HEK293T (cell line): ENCODE results near the gene CTNNA1.

Source experiments
- CTCF ChIA-PET: fragments of 350-600 bp; formaldehyde crosslinking; extraction: SDS; loops from one replicate; lab custom pipeline; 2021; ENCODE audit warnings: antibody characterized with exemption, inconsistent platforms; lab: Yijun Ruan, JAX
- POLR2A ChIA-PET: fragments of 350-600 bp; formaldehyde crosslinking; extraction: SDS; loops from one replicate; lab custom pipeline; 2020; ENCODE audit warnings: antibody characterized with exemption, inconsistent platforms; lab: Yijun Ruan, JAX
- DNase-seq: peaks from one replicate; pipeline ENCODE4 v3.0.0; 2012; ENCODE audit warnings: mixed read lengths; ENCODE audit errors: extremely low spot score
- ARNT ChIP-seq: fragments of 450-650 bp; IDR thresholded peaks from 2 replicates; pipeline ENCODE4 v1.6.1; 2017; ENCODE audit warnings: mild to moderate bottlenecking
- BHLHE40 ChIP-seq: fragments of 450-650 bp; IDR thresholded peaks from 2 replicates; pipeline ENCODE4 v1.6.1; 2016; ENCODE audit warnings: mild to moderate bottlenecking, moderate library complexity, borderline replicate concordance
- CTBP1 ChIP-seq: fragments of 450-650 bp; IDR thresholded peaks from 2 replicates; pipeline ENCODE4 v1.6.1; 2016; ENCODE audit warnings: borderline replicate concordance
- ELF4 ChIP-seq: fragments of 450-650 bp; IDR thresholded peaks from 2 replicates; pipeline ENCODE4 v1.6.1; 2017; ENCODE audit warnings: antibody characterized with exemption
- FOXA1 ChIP-seq: fragments of 450-650 bp; IDR thresholded peaks from 2 replicates; pipeline ENCODE4 v1.6.1; 2016; ENCODE audit warnings: mild to moderate bottlenecking
- FOXK2 ChIP-seq: fragments of 450-650 bp; IDR thresholded peaks from 2 replicates; pipeline ENCODE4 v1.6.1; 2016; ENCODE audit warnings: mild to moderate bottlenecking
- FOXM1 ChIP-seq: fragments of 450-650 bp; IDR thresholded peaks from 2 replicates; pipeline ENCODE4 v1.6.1; 2017; ENCODE audit warnings: mild to moderate bottlenecking, borderline replicate concordance
- HDGF ChIP-seq: fragments of 450-650 bp; IDR thresholded peaks from 2 replicates; pipeline ENCODE4 v1.6.1; 2017; ENCODE audit warnings: antibody characterized with exemption, borderline replicate concordance
- L3MBTL2 ChIP-seq: fragments of 450-650 bp; conservative IDR thresholded peaks from 2 replicates; pipeline ENCODE4 v1.6.1; 2016; ENCODE audit warnings: mild to moderate bottlenecking
- LEF1 ChIP-seq: fragments of 450-650 bp; IDR thresholded peaks from 2 replicates; pipeline ENCODE4 v1.6.1; 2017; ENCODE audit warnings: mild to moderate bottlenecking, borderline replicate concordance
- NFRKB ChIP-seq: fragments of 450-650 bp; IDR thresholded peaks from 2 replicates; pipeline ENCODE4 v1.6.1; 2016; ENCODE audit warnings: mild to moderate bottlenecking, moderate library complexity
- SP1 ChIP-seq: fragments of 450-650 bp; IDR thresholded peaks from 2 replicates; pipeline ENCODE4 v1.6.1; 2017
- SUZ12 ChIP-seq: fragments of 450-650 bp; IDR thresholded peaks from 2 replicates; pipeline ENCODE4 v1.6.1; 2016; ENCODE audit warnings: mild to moderate bottlenecking
- TARDBP ChIP-seq: fragments of 450-650 bp; IDR thresholded peaks from 2 replicates; pipeline ENCODE4 v1.6.1; 2016
- ZNF384 ChIP-seq: fragments of 450-650 bp; IDR thresholded peaks from 2 replicates; pipeline ENCODE4 v1.6.1; 2016
- TF ChIP-seq, protein P1 (sequence below): fragments of 450-650 bp; IDR thresholded peaks from 2 replicates; pipeline ENCODE4 v1.6.1; 2016

CTNNA1 gene

GRCh38 chr5:138876811-138877210 lies 123.6 kb downstream of the CTNNA1 start:
- CTCF ChIA-PET: no interaction called here
- POLR2A ChIA-PET: no interaction called here
- TF ChIP-seq LEF1: no peak
- no peak for TF ChIP-seq ARNT
- TF ChIP-seq SUZ12: no peak
- no peak for TF ChIP-seq FOXK2
- TF ChIP-seq SP1: no peak
- TF ChIP-seq ZNF384: no peak
- no peak for TF ChIP-seq BHLHE40
- no peak for TF ChIP-seq CTBP1
- no peak for TF ChIP-seq ELF4
- TF ChIP-seq NFRKB: no peak
- TF ChIP-seq HDGF: no peak
- TF ChIP-seq FOXM1: no peak
- no peak for TF ChIP-seq FOXA1
- TF ChIP-seq L3MBTL2: no peak
- TF ChIP-seq, protein P1, sequence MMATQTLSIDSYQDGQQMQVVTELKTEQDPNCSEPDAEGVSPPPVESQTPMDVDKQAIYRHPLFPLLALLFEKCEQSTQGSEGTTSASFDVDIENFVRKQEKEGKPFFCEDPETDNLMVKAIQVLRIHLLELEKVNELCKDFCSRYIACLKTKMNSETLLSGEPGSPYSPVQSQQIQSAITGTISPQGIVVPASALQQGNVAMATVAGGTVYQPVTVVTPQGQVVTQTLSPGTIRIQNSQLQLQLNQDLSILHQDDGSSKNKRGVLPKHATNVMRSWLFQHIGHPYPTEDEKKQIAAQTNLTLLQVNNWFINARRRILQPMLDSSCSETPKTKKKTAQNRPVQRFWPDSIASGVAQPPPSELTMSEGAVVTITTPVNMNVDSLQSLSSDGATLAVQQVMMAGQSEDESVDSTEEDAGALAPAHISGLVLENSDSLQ: no peak
- TF ChIP-seq TARDBP: no peak

DNA sequence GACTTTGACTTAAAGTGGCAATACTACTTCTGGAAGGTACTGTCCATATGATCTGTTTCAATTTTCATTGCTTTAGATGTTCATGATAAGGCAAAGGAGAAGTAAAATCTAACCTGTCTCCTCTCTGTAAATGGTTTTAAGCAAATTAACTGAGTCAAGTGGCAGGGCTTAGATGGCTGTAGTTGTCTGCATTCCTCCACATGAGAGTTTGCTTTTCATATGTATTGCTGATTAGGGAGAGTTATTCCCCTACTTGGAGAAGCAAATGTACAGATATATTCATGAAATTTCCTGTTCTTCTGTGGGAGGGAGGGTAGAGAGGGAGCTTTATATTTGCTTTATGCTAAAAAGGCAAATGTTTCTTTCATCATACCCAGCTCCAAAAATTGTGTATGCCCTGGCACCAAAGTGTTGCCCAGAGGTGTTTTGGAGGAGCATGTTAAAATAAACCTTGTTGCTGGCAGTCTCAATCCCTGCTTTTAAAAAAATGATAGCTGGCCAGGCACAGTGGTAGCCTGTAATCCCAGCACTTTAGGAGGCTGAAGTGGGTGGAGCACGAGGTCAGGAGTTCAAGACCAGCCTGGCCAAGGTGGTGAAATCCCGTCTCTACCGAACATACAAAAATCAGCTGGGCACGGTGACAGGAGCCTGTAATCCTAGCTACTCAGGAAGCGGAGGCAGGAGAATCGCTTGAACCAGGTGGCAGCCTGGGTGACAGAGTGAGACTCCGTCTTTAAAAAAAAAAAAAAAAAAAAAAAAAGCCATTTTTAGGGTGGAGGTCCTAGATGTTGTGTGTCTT lies 125.4 kb downstream of the CTNNA1 start:
- no peak for DNase-seq
- no peak for TF ChIP-seq ARNT
- TF ChIP-seq FOXM1: no peak
- TF ChIP-seq BHLHE40: no peak
- TF ChIP-seq LEF1: no peak
- TF ChIP-seq L3MBTL2: no peak
- TF ChIP-seq FOXA1: no peak
- TF ChIP-seq SUZ12: no peak
- TF ChIP-seq, protein P1: no peak
- no peak for TF ChIP-seq ELF4
- TF ChIP-seq FOXK2: no peak
- CTCF ChIA-PET: interaction anchor here (0.6 to 0.8 kb wide), 3 partner anchors 19 to 83 kb away, joined by 3 to 4 read pairs (median 3); no protein-coding TSS in a partner anchor
- POLR2A ChIA-PET: no interaction called here

More at GRCh38 chr5:138876811-138877210, 123.6 kb downstream of the CTNNA1 start:
- no peak for DNase-seq

DNA sequence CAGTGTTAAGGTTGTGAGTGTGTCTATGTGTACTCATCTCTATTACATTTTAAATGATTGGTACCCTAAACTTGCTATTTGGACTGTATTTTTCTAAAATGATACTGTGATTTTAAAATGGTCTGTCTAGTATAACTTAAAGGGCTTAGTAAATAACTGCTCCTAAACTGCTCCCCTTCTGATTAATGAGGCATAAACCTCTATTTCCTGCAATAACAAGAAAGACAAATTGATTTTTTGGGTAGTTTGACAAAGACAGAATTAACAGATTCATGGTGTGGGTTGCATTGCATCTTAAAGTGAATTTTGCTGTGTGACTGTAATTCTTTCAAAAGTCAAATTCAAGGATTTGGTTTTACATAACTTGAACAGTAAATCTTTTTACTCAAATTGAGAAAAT lies 130.0 kb downstream of the CTNNA1 start:
- POLR2A ChIA-PET: no interaction called here
- CTCF ChIA-PET: interaction anchor here (0.5 kb wide), 1 partner anchor 237 kb away, joined by 3 read pairs; no protein-coding TSS in a partner anchor

DNA sequence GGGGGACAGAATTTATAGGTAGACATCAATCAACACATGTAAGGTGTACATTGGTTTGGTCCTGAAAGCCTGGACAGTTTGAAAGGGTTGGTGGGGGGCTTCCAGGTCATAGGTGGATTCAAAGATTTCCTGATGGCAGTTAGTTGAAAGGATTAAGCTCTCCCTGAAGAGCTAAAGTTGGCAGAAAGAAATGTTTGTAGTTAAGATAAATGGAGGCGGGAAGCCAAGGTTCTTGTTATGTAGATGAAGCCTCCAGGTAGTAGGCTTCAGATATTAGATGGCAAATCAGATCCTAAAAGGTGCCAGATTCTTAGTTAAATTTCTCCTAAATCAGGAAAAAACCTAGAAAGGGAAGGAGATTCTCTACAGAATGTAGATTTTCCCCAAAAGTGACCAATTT lies 130.9 kb downstream of the CTNNA1 start:
- no peak for DNase-seq
- ChIA-PET CTCF (no interaction called here), POLR2A (no interaction called here)
- TF ChIP-seq TARDBP (no peak), ZNF384 (no peak), FOXM1 (no peak), L3MBTL2 (no peak), ELF4 (no peak), FOXK2 (no peak), NFRKB (no peak)

More for the DNA sequence above, 130.0 kb downstream of the CTNNA1 start:
- no peak for TF ChIP-seq ARNT
- TF ChIP-seq CTBP1: no peak
- TF ChIP-seq, protein P1: no peak
- no peak for TF ChIP-seq ZNF384
- TF ChIP-seq NFRKB: no peak
- no peak for TF ChIP-seq FOXK2
- TF ChIP-seq LEF1: no peak
- no peak for TF ChIP-seq SUZ12
- no peak for TF ChIP-seq L3MBTL2
- no peak for TF ChIP-seq ELF4
- TF ChIP-seq HDGF: no peak
- no peak for TF ChIP-seq FOXA1
- no peak for TF ChIP-seq BHLHE40
- TF ChIP-seq FOXM1: no peak
- TF ChIP-seq TARDBP: no peak
- no peak for TF ChIP-seq SP1
- DNase-seq: no peak

- POLR2A ChIA-PET: no interaction called here
- CTCF ChIA-PET: no interaction called here
- TF ChIP-seq FOXA1 (no peak), L3MBTL2 (no peak), FOXM1 (no peak), HDGF (no peak), TARDBP (no peak), FOXK2 (no peak), ELF4 (no peak), LEF1 (no peak), ARNT (no peak), SUZ12 (no peak), CTBP1 (no peak), NFRKB (no peak), ZNF384 (no peak), BHLHE40 (no peak)
- TF ChIP-seq, protein P1: no peak
- no peak for DNase-seq
Measured at GRCh38 chr5:138884554-138884953, 131.3 kb downstream of the CTNNA1 start.
